Dedifferentiated amniotic fluid mesenchymal stem cell (primary cell): ENCODE measurements around the gene NXPH1.

Experiments used
- DNase-seq: peaks from one replicate; pipeline ENCODE4 v3.0.0-alpha.2; 2016; ENCODE audit errors: extremely low spot score

The NXPH1 gene

GRCh38 chr7:8507566-8507965 lies 74.2 kb downstream of the NXPH1 start:
- DNase-seq, result no peak

- DNase-seq, result no peak
Measured at GRCh38 chr7:8509621-8510020, 76.2 kb downstream of the NXPH1 start.

DNA sequence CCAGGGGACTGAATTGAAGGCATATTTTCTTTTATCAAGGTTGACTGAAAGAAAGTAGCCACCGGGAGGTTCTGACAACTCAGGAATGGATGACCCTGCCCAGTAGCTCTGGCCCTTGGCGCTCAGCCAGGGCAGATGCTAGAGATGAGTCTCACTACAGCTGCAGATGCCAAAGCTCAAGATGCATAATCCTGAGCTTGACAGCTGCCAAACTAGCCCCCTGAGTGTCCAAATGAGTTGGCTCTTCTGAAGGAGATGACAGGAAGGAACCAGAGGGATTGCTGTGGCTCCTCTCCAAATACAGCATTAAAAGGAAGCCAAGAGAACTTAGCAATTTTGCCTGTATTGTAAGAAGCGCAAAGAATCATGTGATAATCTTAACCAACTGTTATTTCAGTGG lies 78.4 kb downstream of the NXPH1 start:
- DNase-seq, result no peak

- no peak for DNase-seq
Measured at GRCh38 chr7:8514781-8515519, 81.5 kb downstream of the NXPH1 start.

GRCh38 chr7:8515640-8516185 lies 82.3 kb downstream of the NXPH1 start:
- DNase-seq, result no peak

GRCh38 chr7:8516976-8517375 lies 83.6 kb downstream of the NXPH1 start:
- no peak for DNase-seq

- DNase-seq, result no peak
Measured at GRCh38 chr7:8528311-8528710, 94.9 kb downstream of the NXPH1 start.

GRCh38 chr7:8531991-8532515 lies 98.6 kb downstream of the NXPH1 start:
- no peak for DNase-seq

GRCh38 chr7:8536431-8536830 lies 103.0 kb downstream of the NXPH1 start:
- DNase-seq, result no peak

DNA sequence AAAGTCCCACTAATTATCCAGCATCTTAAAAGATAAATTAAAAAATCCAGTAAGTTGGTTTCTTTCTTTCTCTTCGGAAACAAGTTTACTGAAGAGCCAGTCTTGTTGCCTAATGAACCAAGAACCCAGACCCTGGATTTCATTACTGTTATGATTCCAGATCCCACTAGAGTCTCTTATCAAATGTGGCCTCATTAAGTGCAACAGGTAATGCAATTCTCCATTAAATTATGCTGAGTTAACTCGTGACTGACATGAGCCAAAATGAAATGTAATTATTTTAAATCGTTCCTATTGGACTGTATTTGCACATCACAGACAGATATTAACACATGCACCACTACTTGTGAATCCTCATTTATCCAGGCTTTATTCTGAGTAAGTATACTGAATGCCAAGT lies 115.6 kb downstream of the NXPH1 start:
- no peak for DNase-seq

DNA sequence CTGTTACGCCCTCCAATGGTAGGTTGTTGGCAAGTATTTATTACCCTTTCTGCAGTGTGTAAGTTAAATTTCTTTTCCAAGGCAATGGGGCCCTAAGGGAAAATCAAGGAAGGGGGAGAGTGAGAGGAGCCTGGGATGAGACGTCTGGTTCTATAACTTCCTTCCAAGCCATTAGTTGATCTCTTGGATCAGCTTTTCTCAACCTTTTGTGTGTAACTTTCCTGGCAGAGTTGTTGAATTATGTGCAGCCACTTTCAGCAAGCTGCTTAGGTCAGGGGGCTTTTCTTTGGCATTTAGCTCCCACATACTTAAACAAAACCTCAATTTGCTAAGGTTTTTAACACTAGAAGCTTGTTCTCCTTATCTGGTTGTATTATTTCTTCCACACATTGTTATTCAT lies 127.1 kb downstream of the NXPH1 start:
- DNase-seq, result no peak

DNA sequence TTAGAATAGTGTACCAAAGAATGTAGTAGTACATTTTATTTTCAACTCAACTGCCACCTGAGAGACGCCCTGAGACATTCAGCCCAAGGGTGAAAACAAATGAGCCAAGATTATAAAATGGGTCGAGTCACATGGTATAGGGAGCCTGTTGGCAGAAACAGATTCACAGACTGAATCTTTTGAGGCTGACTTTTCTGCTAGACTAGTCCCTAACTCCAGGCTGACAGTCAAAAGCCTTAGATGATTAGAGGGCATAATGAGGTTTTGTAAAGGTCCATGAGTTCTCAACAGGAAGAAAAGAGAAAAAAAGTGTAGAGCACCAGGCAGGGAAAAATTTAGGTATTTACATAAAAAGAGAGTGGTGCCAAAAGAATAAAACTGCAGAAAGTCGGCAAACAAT lies 128.0 kb downstream of the NXPH1 start:
- no peak for DNase-seq

GRCh38 chr7:8564281-8564680 lies 130.9 kb downstream of the NXPH1 start:
- no peak for DNase-seq

DNA sequence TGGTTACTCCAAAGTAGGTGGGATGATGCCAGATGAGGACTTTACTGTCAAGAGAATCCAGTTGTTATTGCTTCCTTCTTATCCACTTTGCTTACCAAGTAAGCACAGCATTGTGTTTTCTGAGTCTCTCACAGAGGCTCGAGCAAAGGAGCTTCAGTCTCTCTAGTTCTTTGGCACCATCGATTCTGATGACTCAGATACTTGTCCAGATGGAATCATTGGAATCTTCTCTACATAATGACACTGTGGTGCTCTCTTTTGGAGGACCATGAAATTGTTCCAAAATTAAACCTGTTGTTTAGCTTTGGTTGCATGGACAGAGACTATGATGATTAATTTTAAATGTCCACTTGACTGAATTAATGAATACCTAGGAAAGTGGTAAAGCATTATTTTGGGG lies 132.6 kb downstream of the NXPH1 start:
- no peak for DNase-seq

- DNase-seq, result no peak
Measured at GRCh38 chr7:8567626-8568025, 134.2 kb downstream of the NXPH1 start.

GRCh38 chr7:8579661-8580194 lies 146.3 kb downstream of the NXPH1 start:
- no peak for DNase-seq

DNA sequence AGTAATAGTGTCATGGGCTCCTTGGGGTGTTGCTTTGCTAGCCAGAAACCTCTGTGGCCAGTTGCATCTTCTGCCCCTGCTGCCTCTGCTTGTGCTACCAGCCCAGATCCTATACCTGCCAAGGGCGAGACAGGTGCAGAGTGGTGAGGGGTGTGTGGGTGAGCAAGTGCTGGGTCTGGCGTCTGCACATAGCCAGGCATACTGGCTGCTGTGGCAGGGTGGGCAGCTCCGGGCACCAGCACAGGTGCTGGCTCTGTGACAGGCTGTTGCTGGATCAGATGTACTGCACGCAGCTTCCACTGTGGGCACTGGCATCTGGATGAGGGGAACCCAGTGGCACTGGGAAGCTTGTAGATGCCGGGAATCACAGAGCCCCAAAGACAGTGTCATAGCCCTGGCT lies 148.4 kb downstream of the NXPH1 start:
- DNase-seq, result no peak

GRCh38 chr7:8582728-8583127 lies 149.3 kb downstream of the NXPH1 start:
- no peak for DNase-seq

DNA sequence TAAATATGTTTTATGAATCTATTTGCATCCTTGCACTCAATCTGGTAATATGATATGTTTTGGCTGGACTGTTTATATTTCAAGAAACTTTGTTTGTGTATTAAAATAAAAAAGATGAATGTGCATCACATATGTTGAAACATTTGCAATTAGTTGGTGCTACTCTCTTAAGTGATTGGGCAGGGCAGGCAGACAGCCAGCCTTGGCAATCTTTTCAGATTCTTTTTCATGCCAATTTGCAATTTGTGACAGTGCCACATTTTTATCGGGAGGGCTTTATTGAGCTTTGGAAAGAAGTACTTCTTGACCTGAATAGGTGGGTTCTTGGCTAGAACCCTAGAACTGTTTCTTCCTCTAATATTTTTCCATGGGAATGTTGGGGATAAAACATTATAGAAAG lies 152.2 kb downstream of the NXPH1 start:
- no peak for DNase-seq

DNA sequence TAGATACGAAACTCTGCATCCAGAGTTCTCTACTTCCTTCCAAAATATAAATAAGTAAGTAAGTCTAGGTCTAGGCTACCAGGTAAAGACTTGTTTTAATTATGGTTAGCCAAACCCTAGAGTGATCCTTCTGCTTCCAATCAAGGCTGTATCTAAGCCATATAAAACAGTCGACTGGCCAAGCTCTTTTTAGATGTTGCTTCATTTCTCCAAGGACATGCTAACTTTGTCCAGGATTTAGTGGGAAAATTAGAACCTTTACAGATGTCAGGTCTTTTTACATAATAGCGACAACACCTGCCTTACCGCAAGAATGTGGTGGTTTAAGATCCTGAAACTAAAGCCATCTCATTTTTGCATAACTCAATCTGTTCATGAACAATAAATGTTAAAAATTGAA lies 156.8 kb downstream of the NXPH1 start:
- no peak for DNase-seq

- DNase-seq, result no peak
Measured at GRCh38 chr7:8590791-8591190, 157.4 kb downstream of the NXPH1 start.

DNA sequence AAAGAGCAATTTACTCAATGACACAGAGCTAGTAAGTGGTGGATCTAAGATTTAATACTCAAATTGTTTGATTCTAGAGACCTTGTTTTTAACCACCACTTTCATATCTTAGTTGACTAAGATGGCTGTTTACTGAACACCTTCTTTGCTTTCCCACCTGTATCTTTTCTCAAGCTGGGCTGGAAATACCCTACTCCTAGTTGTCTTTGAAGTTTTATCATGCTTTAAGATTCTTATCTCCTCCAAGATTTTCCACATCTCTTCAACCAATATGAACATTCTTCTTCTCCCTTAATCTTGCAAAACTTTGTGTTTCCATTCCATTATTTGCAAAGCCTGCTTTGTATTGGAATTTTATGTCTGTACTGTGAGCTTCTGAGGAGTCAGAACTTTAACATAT lies 157.9 kb downstream of the NXPH1 start:
- DNase-seq, result no peak

GRCh38 chr7:8592167-8592566 lies 158.8 kb downstream of the NXPH1 start:
- no peak for DNase-seq
